Measurements from ENCODE around the gene TTLL4.

DNA sequence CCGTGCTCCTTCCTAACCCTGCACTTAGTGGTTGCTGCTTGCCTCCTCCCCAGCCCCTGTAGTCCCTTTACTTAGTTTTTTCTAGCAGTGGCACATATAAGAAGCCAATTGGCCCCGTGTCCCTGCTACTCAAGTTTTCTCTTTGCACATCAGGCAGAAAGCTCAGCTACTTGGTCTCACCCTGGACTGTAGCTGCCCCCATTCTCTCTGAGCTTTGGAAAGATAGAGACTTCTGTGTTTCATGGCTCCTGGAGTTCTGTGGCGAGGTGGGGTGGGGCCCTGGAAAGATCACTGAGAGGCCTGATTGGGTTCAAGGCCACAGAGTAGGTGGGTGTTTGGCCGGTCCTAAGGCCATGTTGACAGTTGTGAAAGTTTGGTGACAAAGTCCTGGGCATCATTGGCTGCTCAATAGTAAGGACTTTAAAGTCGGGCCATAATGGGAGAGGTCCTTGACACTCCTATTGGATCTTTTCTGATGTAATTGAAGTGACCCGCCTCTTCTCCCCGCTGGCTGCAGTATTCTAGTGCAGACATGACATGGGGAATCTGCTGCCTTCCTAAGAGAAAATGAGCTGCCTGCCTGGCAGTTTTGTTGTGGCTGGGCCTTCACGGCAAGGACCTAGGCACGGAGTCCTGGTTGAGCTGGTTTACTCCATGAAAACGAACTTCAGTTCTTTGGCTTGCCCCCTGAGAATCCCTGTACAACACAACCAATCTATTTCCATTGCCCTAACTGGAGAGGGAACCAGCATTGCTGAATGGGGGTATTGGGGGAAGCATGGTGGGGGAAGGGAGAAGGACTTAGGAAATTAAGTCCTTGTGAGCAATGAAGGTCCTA, 45.2 kb downstream of the TTLL4 start:
- TF ChIP-seq, protein P1, sequence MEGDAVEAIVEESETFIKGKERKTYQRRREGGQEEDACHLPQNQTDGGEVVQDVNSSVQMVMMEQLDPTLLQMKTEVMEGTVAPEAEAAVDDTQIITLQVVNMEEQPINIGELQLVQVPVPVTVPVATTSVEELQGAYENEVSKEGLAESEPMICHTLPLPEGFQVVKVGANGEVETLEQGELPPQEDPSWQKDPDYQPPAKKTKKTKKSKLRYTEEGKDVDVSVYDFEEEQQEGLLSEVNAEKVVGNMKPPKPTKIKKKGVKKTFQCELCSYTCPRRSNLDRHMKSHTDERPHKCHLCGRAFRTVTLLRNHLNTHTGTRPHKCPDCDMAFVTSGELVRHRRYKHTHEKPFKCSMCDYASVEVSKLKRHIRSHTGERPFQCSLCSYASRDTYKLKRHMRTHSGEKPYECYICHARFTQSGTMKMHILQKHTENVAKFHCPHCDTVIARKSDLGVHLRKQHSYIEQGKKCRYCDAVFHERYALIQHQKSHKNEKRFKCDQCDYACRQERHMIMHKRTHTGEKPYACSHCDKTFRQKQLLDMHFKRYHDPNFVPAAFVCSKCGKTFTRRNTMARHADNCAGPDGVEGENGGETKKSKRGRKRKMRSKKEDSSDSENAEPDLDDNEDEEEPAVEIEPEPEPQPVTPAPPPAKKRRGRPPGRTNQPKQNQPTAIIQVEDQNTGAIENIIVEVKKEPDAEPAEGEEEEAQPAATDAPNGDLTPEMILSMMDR (IDR thresholded peaks at IDR 0.05; ENCODE audit: low read length) = no peak
- TF ChIP-seq EZH2 (IDR thresholded peaks at IDR 0.05; ENCODE audit: borderline replicate concordance, low read length) = no peak
